GM21619 (cell line): ENCODE measurements around the gene AKAP10.
"Not testable (repeated sequence)": the region's sequence is repeated elsewhere in the genome, so short reads cannot be mapped to it uniquely, and the experiment has no call there.

Experiments used
- ATAC-seq: cut with Tn5 transposase; IDR thresholded peaks from one replicate; pipeline ENCODE4 v1.9.1; 2021; ENCODE audit not compliant: unreplicated experiment

AKAP10 gene

GRCh38 chr17:19977293-19978208, at the start of gene AKAP10:
Gene AKAP10 (minus strand): TSS chr17:19977828. CDS start chr17:19977679, 149 bp downstream.
- peak; percentile 78 for ATAC-seq

- ATAC-seq = no peak
Measured at GRCh38 chr17:20026960-20027359, 49.3 kb upstream of the AKAP10 start.

- ATAC-seq = no peak
Measured at GRCh38 chr17:20022701-20023100, 45.1 kb upstream of the AKAP10 start.

GRCh38 chr17:20016475-20016992, 38.9 kb upstream of the AKAP10 start:
- ATAC-seq = not testable (repeated sequence)

GRCh38 chr17:20012017-20012536, 34.4 kb upstream of the AKAP10 start:
- ATAC-seq = no peak

- ATAC-seq = no peak
Measured at GRCh38 chr17:20010936-20011335, 33.3 kb upstream of the AKAP10 start.

GRCh38 chr17:20010099-20010863, 32.7 kb upstream of the AKAP10 start:
- ATAC-seq = no peak

GRCh38 chr17:20009302-20010098, 31.9 kb upstream of the AKAP10 start, which contains the start of gene SPECC1:
Gene SPECC1 (plus strand): TSS chr17:20009359. CDS start chr17:20096652, 87,293 bp downstream.
- ATAC-seq = peak; percentile 88

- ATAC-seq = no peak
Measured at GRCh38 chr17:20009052-20009301, 31.3 kb upstream of the AKAP10 start.

- ATAC-seq = no peak
Measured at GRCh38 chr17:20008242-20009051, 30.8 kb upstream of the AKAP10 start.

GRCh38 chr17:19996502-19996901, 18.9 kb upstream of the AKAP10 start:
- no peak for ATAC-seq

- no peak for ATAC-seq
Measured at GRCh38 chr17:19996086-19996485, 18.5 kb upstream of the AKAP10 start.

GRCh38 chr17:19992803-19993713, 15.4 kb upstream of the AKAP10 start:
- ATAC-seq = peak; percentile 88

- ATAC-seq = no peak
Measured at GRCh38 chr17:19991252-19991885, 13.7 kb upstream of the AKAP10 start.

GRCh38 chr17:19987897-19988296, 10.3 kb upstream of the AKAP10 start:
- no peak for ATAC-seq

GRCh38 chr17:19986941-19987861, 9.6 kb upstream of the AKAP10 start:
- no peak for ATAC-seq
